SK-N-SH (cell line): ENCODE results near the gene MAPK4.

Experiments
- CHD2 ChIP-seq: fragments of 150-350 bp; IDR thresholded peaks from 2 replicates; pipeline ENCODE4 v1.6.1; 2018; ENCODE audit warnings: low read length; ENCODE audit not compliant: partially characterized antibody
- CTCF ChIP-seq: fragments of 200-600 bp; sonication (generic); IDR thresholded peaks from 2 replicates; pipeline ENCODE4 v1.6.1; 2017; ENCODE audit warnings: antibody characterized with exemption, mild to moderate bottlenecking, moderate library complexity
- MAX ChIP-seq: IDR thresholded peaks from 2 replicates; pipeline ENCODE4 v1.4.0; 2012; ENCODE audit warnings: low read depth
- MXI1 ChIP-seq: IDR thresholded peaks from 2 replicates; pipeline ENCODE4 v1.6.1; 2012; ENCODE audit warnings: mild to moderate bottlenecking, low read depth, low read length, improper control_type of control experiment
- PBX3 ChIP-seq: IDR thresholded peaks from 2 replicates; pipeline ENCODE4; 2012
- RAD21 ChIP-seq: IDR thresholded peaks from 2 replicates; pipeline ENCODE4 v1.6.1; 2012; ENCODE audit warnings: mild to moderate bottlenecking, low read length
- REST ChIP-seq: IDR thresholded peaks from 2 replicates; pipeline ENCODE4 v1.6.1; 2012; ENCODE audit warnings: mild to moderate bottlenecking, low read depth, low read length, moderate library complexity
- YY1 ChIP-seq: IDR thresholded peaks from 2 replicates; pipeline ENCODE4 v1.4.0; 2012; ENCODE audit warnings: low read depth, mild to moderate bottlenecking

GRCh38 chr18:50744253-50744652, 184.4 kb downstream of the MAPK4 start:
- TF ChIP-seq CTCF (no peak), RAD21 (no peak), YY1 (no peak), MAX (no peak), CHD2 (no peak), MXI1 (no peak), PBX3 (no peak), REST (no peak)
